H1 (cell line): Measurements from ENCODE around the gene BLMH. TPM values are rescaled to one million over a fixed set of nuclear protein-coding genes. Genes with fewer than 3 reads are reported as not detected.

Experiments used
- CTCF ChIA-PET: fragments of 300-600 bp; sonication (Branson Sonifier 250); formaldehyde crosslinking; loops from one replicate; lab custom pipeline; 2021; ENCODE audit not compliant: partially characterized antibody; lab: Charles Lee
- POLR2A ChIA-PET: fragments of 300-600 bp; sonication (Branson Sonifier 250); formaldehyde crosslinking; loops from one replicate; lab custom pipeline; 2021; ENCODE audit warnings: inconsistent platforms; ENCODE audit not compliant: partially characterized antibody; lab: Charles Lee
- DNase-seq, 2 experiments: peaks; one replicate each; pipeline versions ENCODE4 v3.0.0 to v3.0.0-alpha.2; 2010 to 2022; ENCODE audit warnings: low spot score in 2 of 2, low read depth in 1 of 2, mixed read lengths in 1 of 2
- FAIRE-seq: peaks from 2 replicates; lab custom pipeline; 2011; peaks lifted over from hg19 to GRCh38; lab: Jason Lieb, UNC
- H2AFZ ChIP-seq: 2 replicates; pipeline ENCODE4 v1.8.1; 2012; ENCODE audit warnings: low read length, inconsistent platforms
- H2AK5ac ChIP-seq: 2 replicates; pipeline ENCODE4 v1.6.1; 2013; ENCODE audit warnings: low read depth, low read length
- H2BK120ac ChIP-seq: replicated peaks from 2 replicates; pipeline ENCODE3; 2013; ENCODE audit warnings: low read depth, low read length, inconsistent platforms
- H2BK12ac ChIP-seq: 2 replicates; pipeline ENCODE4 v1.6.1; 2013; ENCODE audit warnings: low read depth, low read length
- H2BK15ac ChIP-seq: 2 replicates; pipeline ENCODE4 v1.6.1; 2013; ENCODE audit warnings: low read length
- H2BK20ac ChIP-seq: 2 replicates; pipeline ENCODE4 v1.6.1; 2013; ENCODE audit warnings: low read length
- H2BK5ac ChIP-seq: 2 replicates; pipeline ENCODE4 v1.6.1; 2013; ENCODE audit warnings: low read depth, low read length
- H3K14ac ChIP-seq: 2 replicates; pipeline ENCODE4 v1.6.1; 2013; ENCODE audit warnings: inconsistent platforms; ENCODE audit not compliant: insufficient read length
- H3K18ac ChIP-seq: 2 replicates; pipeline ENCODE4 v1.6.1; 2013; ENCODE audit warnings: low read length; ENCODE audit errors: extremely low read depth
- H3K23ac ChIP-seq: 2 replicates; pipeline ENCODE4 v1.6.1; 2013; ENCODE audit warnings: inconsistent platforms; ENCODE audit not compliant: insufficient read length
- H3K23me2 ChIP-seq: 2 replicates; pipeline ENCODE4 v1.6.1; 2013; ENCODE audit warnings: low read depth, low read length
- H3K27ac ChIP-seq: 2 replicates; pipeline ENCODE4 v1.6.1; 2011; ENCODE audit warnings: low read depth, low read length, inconsistent platforms
- H3K27me3 ChIP-seq, 4 experiments: replicated peaks in 1 of 4; 1 replicate in 1 of 4; 2 replicates in 3 of 4; pipeline versions ENCODE4 v1.6.1 to v1.8.1; 2011 to 2013; ENCODE audit warnings: low read length in 3 of 4, mild to moderate bottlenecking in 3 of 4, inconsistent platforms in 2 of 4, mixed read lengths in 2 of 4, moderate library complexity in 1 of 4; ENCODE audit not compliant: control insufficient read depth in 3 of 4, insufficient read depth in 3 of 4; ENCODE audit errors: extremely low read depth in 1 of 4
- H3K36me3 ChIP-seq, 4 experiments: 2 replicates each; pipeline versions ENCODE4 v1.6.1 to v1.8.1; 2011 to 2013; ENCODE audit warnings: mild to moderate bottlenecking in 4 of 4, low read length in 3 of 4, moderate library complexity in 2 of 4, control low read depth in 1 of 4, inconsistent platforms in 1 of 4; ENCODE audit not compliant: insufficient read depth in 4 of 4, control insufficient read depth in 2 of 4
- H3K4ac ChIP-seq: replicated peaks from 2 replicates; pipeline ENCODE3; 2013; ENCODE audit warnings: low read length, low read depth, mixed read lengths, inconsistent platforms; ENCODE audit not compliant: insufficient read length
- H3K4me1 ChIP-seq, 4 experiments: replicated peaks in 1 of 4; 1 replicate in 1 of 4; 2 replicates in 3 of 4; pipeline versions ENCODE4 v1.6.1 to v1.8.1; 2011 to 2013; ENCODE audit warnings: low read length in 3 of 4, inconsistent platforms in 2 of 4, mixed read lengths in 1 of 4; ENCODE audit not compliant: insufficient read depth in 4 of 4, control insufficient read depth in 3 of 4
- H3K4me2 ChIP-seq, 2 experiments: 2 replicates each; pipeline versions ENCODE4 v1.6.1 to v1.8.1; 2011 to 2013; ENCODE audit warnings: low read depth in 2 of 2, low read length in 2 of 2, control low read depth in 1 of 2, inconsistent platforms in 1 of 2, mild to moderate bottlenecking in 1 of 2; ENCODE audit not compliant: insufficient read depth in 1 of 2
- H3K4me3 ChIP-seq, 4 experiments: fragments of 200-600, 300-600 bp in 1 of 4; sonication (generic), shearing (Covaris generic), sonication (Bioruptor Twin) in 1 of 4; 2 replicates each; pipeline versions ENCODE4 v1.5.1 to v1.8.1; 2011 to 2016; ENCODE audit warnings: low read length in 4 of 4, low read depth in 3 of 4, control low read depth in 2 of 4, inconsistent platforms in 2 of 4, mild to moderate bottlenecking in 2 of 4, mixed read lengths in 1 of 4, moderate library complexity in 1 of 4; ENCODE audit not compliant: insufficient read depth in 2 of 4; ENCODE audit errors: extremely low read depth in 1 of 4
- H3K56ac ChIP-seq: replicated peaks from 2 replicates; pipeline ENCODE3; 2013; ENCODE audit warnings: low read depth, mild to moderate bottlenecking, mixed read lengths, low read length, inconsistent platforms; ENCODE audit not compliant: insufficient read length
- H3K79me1 ChIP-seq: 2 replicates; pipeline ENCODE4 v1.6.1; 2013; ENCODE audit warnings: low read depth, low read length, control low read depth
- H3K79me2 ChIP-seq, 2 experiments: 2 replicates each; pipeline versions ENCODE4 v1.6.1 to v1.8.1; 2012 to 2013; ENCODE audit warnings: low read length in 2 of 2, mild to moderate bottlenecking in 2 of 2, inconsistent platforms in 1 of 2; ENCODE audit not compliant: insufficient read depth in 2 of 2, control insufficient read depth in 1 of 2
- H3K9ac ChIP-seq, 4 experiments: replicated peaks in 1 of 4; 1 replicate in 1 of 4; 2 replicates in 3 of 4; pipeline versions ENCODE4 v1.6.1 to v1.8.1; 2011 to 2013; ENCODE audit warnings: low read depth in 3 of 4, low read length in 3 of 4, control low read depth in 2 of 4, mild to moderate bottlenecking in 2 of 4, moderate library complexity in 2 of 4, inconsistent platforms in 1 of 4; ENCODE audit errors: extremely low read depth in 1 of 4
- H3K9me3 ChIP-seq, 2 experiments: 2 replicates each; pipeline versions ENCODE4 v1.6.1 to v1.8.1; 2012 to 2013; ENCODE audit warnings: mild to moderate bottlenecking in 2 of 2, moderate library complexity in 2 of 2, control low read depth in 1 of 2, inconsistent platforms in 1 of 2, low read depth in 1 of 2, low read length in 1 of 2, mixed read lengths in 1 of 2; ENCODE audit not compliant: insufficient read depth in 2 of 2
- H4K20me1 ChIP-seq, 2 experiments: replicated peaks in 1 of 2; 2 replicates each; pipeline versions ENCODE3 to v1.8.1; 2011 to 2013; ENCODE audit warnings: inconsistent platforms in 2 of 2, low read length in 2 of 2, mild to moderate bottlenecking in 1 of 2; ENCODE audit not compliant: insufficient read depth in 2 of 2, control insufficient read depth in 1 of 2
- H4K5ac ChIP-seq: 2 replicates; pipeline ENCODE4 v1.6.1; 2013; ENCODE audit warnings: low read length, low read depth, mixed read lengths, inconsistent platforms; ENCODE audit not compliant: insufficient read length
- H4K8ac ChIP-seq: 2 replicates; pipeline ENCODE4 v1.8.0; 2013; ENCODE audit warnings: mild to moderate bottlenecking, moderate library complexity, low read length, inconsistent platforms; ENCODE audit not compliant: insufficient read depth; ENCODE audit errors: extremely low read depth
- H4K91ac ChIP-seq: replicated peaks from 2 replicates; pipeline ENCODE3; 2013; ENCODE audit warnings: low read length, mixed read lengths, inconsistent platforms; ENCODE audit not compliant: insufficient read length
- ASH2L ChIP-seq: fragments of 200-600, 300-600 bp; sonication (generic); IDR thresholded peaks from one replicate; pipeline ENCODE4 v1.7.1; 2017; ENCODE audit warnings: low read length
- CBX8 ChIP-seq: fragments of 300-800, 300-1000 bp; sonication (generic); IDR thresholded peaks from 2 replicates; pipeline ENCODE4 v1.7.1; 2016; ENCODE audit warnings: low read depth, low read length, borderline replicate concordance
- CHD2 ChIP-seq: IDR thresholded peaks from 2 replicates; pipeline ENCODE4 v1.6.1; 2012; ENCODE audit warnings: low read length, improper control_type of control experiment
- CTCF ChIP-seq, 3 experiments: IDR thresholded peaks; 1 replicate in 2 of 3; 2 replicates in 1 of 3; pipeline versions ENCODE4 v1.5.1 to v1.6.1; 2011; ENCODE audit warnings: low read length in 3 of 3, mild to moderate bottlenecking in 3 of 3, inconsistent platforms in 2 of 3, low read depth in 1 of 3, moderate library complexity in 1 of 3; ENCODE audit not compliant: insufficient read depth in 1 of 3; ENCODE audit errors: control extremely low read depth in 1 of 3
- MAFK ChIP-seq: IDR thresholded peaks from 2 replicates; pipeline ENCODE4 v1.6.1; 2012; ENCODE audit warnings: low read depth, mild to moderate bottlenecking, improper control_type of control experiment, low read length
- MAX ChIP-seq: IDR thresholded peaks from 2 replicates; pipeline ENCODE4 v1.6.1; 2012; ENCODE audit warnings: inconsistent platforms
- WGBS, 2 experiments: shearing (Covaris generic) in 1 of 2; methylation state at CpG; one replicate each; pipeline versions ENCODE4 v1.1.6 to v1.1.7; 2013 to 2015; ENCODE audit warnings: low lambda C conversion rate in 2 of 2, mixed read lengths in 2 of 2, inconsistent platforms in 1 of 2, low coverage in 1 of 2, missing lambda C conversion rate in 1 of 2; ENCODE audit not compliant: insufficient replicate concordance in 2 of 2, insufficient coverage in 1 of 2, insufficient read length in 1 of 2; ENCODE audit errors: extremely low coverage in 1 of 2, missing lambda C conversion rate in 1 of 2; 5-methylcytosine and 5-hydroxymethylcytosine counted together
- polyA plus RNA-seq, 7 experiments: library from polyadenylated mRNA; depleted of rRNA in 3 of 7; stranded (reverse) in 5 of 7; unstranded in 2 of 7; fragments of >200 nt in 5 of 7; fragments of 200-250 nt in 2 of 7; gene quantifications; 1 replicate in 5 of 7; 2 replicates in 1 of 7; 4 replicates in 1 of 7; pipeline versions ENCODE4 v1.2.1 to v1.2.3, GENCODE V29; 2011 to 2013; ENCODE audit warnings: missing spikeins in 2 of 7, mixed read lengths in 2 of 7
- total RNA-seq: library from RNA; stranded (reverse); fragmentation: NEBNext Ultra II Directional; extraction: Animal tissue kit (Norgen Biotek cat#: 25700); gene quantifications from 2 replicates; pipeline ENCODE4 v1.2.1, GENCODE V29; 2021

BLMH gene
- total and polyA plus RNA-seq, 2 of the 8 experiments (the other 6 are each of a cell fraction or from before 2014, with no cell fraction given), result 18.2 to 74.3 TPM

DNA sequence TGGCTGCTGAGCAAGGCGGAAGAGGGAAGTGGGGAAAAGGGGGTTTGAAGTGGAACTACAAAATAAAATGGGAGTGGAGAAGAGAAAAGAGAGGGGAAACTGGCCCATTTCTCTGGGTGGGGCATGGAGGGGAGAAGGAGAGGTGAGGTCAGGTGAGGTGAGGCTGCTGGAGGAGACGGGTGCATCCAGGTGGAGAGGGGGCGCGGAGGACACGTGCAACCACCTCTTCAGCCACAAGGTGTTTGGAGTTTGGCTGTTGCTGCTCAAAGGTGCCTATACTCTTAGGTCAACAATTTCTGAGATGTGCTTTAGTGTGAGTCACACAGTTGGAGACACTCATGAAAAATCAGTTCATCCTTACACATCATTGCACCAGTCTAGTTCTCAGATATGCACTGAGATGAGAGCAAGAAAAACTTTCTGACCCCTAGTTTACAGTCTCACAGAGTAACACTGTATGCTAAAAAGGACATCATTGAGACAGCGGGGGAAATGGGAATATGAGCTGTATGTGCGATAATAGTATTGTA lies 61.1 kb downstream of the BLMH start:
- H3K27me3 ChIP-seq, result peaks cover 15 to 33% (median 25%) of the 10 kb centered on the region in 4 experiments
- WGBS, 2 experiments, result 82% methylated on average over 7 of the region's 7 CpGs; no CpG with 5 or more reads in 1 of the 2 experiments

More for the DNA sequence above, 61.1 kb downstream of the BLMH start:
- H2BK20ac ChIP-seq, result no peak overlapping the region
- H3K4me2 ChIP-seq, result no peak overlapping the region
- H3K4me1 ChIP-seq, result peaks cover 0 to 3% (median 0%) of the 10 kb centered on the region in 4 experiments; a peak in 2 of 7 replicates
- FAIRE-seq (no peak), DNase-seq (no peak)
- no peak overlapping the region for H3K9ac ChIP-seq
- peaks cover 4% of the 10 kb centered on the region; the same call in 1 of the 2 replicates for H3K23me2 ChIP-seq
- H3K18ac ChIP-seq, result no peak overlapping the region
- H3K27ac ChIP-seq, result no peak overlapping the region
- peaks cover 0 to 5% (median 0%) of the 10 kb centered on the region in 4 experiments; a peak in 1 of 8 replicates for H3K36me3 ChIP-seq
- no peak overlapping the region for H2BK120ac ChIP-seq
- H3K4ac ChIP-seq, result no peak overlapping the region
- H3K4me3 ChIP-seq, result no peak overlapping the region
- TF ChIP-seq CHD2 (no peak), ASH2L (no peak), CTCF (IDR thresholded peaks at IDR 0.05; ENCODE audit: control extremely low read depth in 1 of 3, insufficient read depth in 1 of 3, low read depth in 1 of 3, low read length in 3 of 3) (peak in 2 of 3 experiments; percentile 5 to 8; a peak in 2 of 4 replicates), MAX (peak; percentile 38; the same call in 1 of the 2 replicates), CBX8 (no peak), MAFK (no peak)
- no peak overlapping the region for H2BK5ac ChIP-seq
- H3K9me3 ChIP-seq, result peaks cover 0 to 4% of the 10 kb centered on the region in 2 experiments; a peak in 1 of 4 replicates
- no peak overlapping the region for H2AK5ac ChIP-seq
- H3K56ac ChIP-seq, result no peak overlapping the region
- H4K20me1 ChIP-seq, result no peaks in the 10 kb centered on the region
- no peak overlapping the region for H4K8ac ChIP-seq
- ChIA-PET CTCF (interaction anchor here (1.2 kb wide), 1 partner anchor 9 kb away, joined by 3 read pairs; no protein-coding TSS in a partner anchor), POLR2A (interaction anchor here (1.6 to 1.8 kb wide), 2 partner anchors 14 to 61 kb away, joined by 3 to 4 read pairs; partner anchors contain the start of gene BLMH)
- H3K14ac ChIP-seq, result no peak overlapping the region
- H2BK12ac ChIP-seq, result no peak overlapping the region
- H3K23ac ChIP-seq, result no peak overlapping the region
- no peak overlapping the region for H4K5ac ChIP-seq
- H2AFZ ChIP-seq, result no peak overlapping the region
- no peaks in the 10 kb centered on the region for H3K79me1 ChIP-seq
- H3K79me2 ChIP-seq, result no peaks in the 10 kb centered on the region
- H4K91ac ChIP-seq, result no peak overlapping the region
- no peak overlapping the region for H2BK15ac ChIP-seq
